CD4-positive, alpha-beta T cell treated with Interleukin-4 for 1 hour (primary cell): ENCODE measurements around the gene GPX5.
A peak's percentile ranks its signal among the peaks of the same experiment; 100 is the strongest.
"Not testable (repeated sequence)": the region's sequence is repeated elsewhere in the genome, so short reads cannot be mapped to it uniquely, and the experiment has no call there.

ENCODE experiments used
- DNase-seq, 2 donors: peaks; one replicate each; pipeline ENCODE4 v3.0.0-alpha.2; 2020 to 2022

GPX5 gene

GRCh38 chr6:28525496-28526039 is at the start of gene GPX5:
Gene GPX5, plus strand, starts transcription at chr6:28525881. Its CDS starts 133 bp downstream, at chr6:28526014.
- DNase-seq, result no peak

GRCh38 chr6:28478518-28478917 is 47.2 kb upstream of the GPX5 start:
- no peak for DNase-seq

GRCh38 chr6:28480253-28480932 is 45.3 kb upstream of the GPX5 start:
- DNase-seq, result no peak

GRCh38 chr6:28485482-28485881 is 40.2 kb upstream of the GPX5 start:
- no peak for DNase-seq

- DNase-seq, result no peak
Observed at GRCh38 chr6:28486533-28486932, 39.1 kb upstream of the GPX5 start.

GRCh38 chr6:28486988-28487742 is 38.5 kb upstream of the GPX5 start:
- DNase-seq, result no peak

- DNase-seq, result peak; percentile 15 to 32
Observed at GRCh38 chr6:28488916-28489365, 36.7 kb upstream of the GPX5 start.

GRCh38 chr6:28489366-28490204 is 36.1 kb upstream of the GPX5 start:
- peak; percentile 26 to 38 for DNase-seq

GRCh38 chr6:28490205-28490890 is 35.3 kb upstream of the GPX5 start:
- DNase-seq, result no peak

GRCh38 chr6:28491984-28492317 is 33.7 kb upstream of the GPX5 start:
- no peak for DNase-seq

- DNase-seq, result peak in 1 of 2 donors; percentile 22
Observed at GRCh38 chr6:28496099-28496779, 29.4 kb upstream of the GPX5 start.

GRCh38 chr6:28497306-28497705 is 28.4 kb upstream of the GPX5 start:
- no peak for DNase-seq

- DNase-seq, result no peak
Observed at GRCh38 chr6:28497893-28498292, 27.8 kb upstream of the GPX5 start.

- DNase-seq, result no peak
Observed at GRCh38 chr6:28501259-28501658, 24.4 kb upstream of the GPX5 start.

GRCh38 chr6:28502136-28502535 is 23.5 kb upstream of the GPX5 start:
- DNase-seq, result not testable (repeated sequence)

GRCh38 chr6:28502709-28503305 is 22.9 kb upstream of the GPX5 start:
- DNase-seq, result not testable (repeated sequence)

- no peak for DNase-seq
Observed at GRCh38 chr6:28505733-28506132, 19.9 kb upstream of the GPX5 start.

GRCh38 chr6:28506807-28507475 is 18.7 kb upstream of the GPX5 start:
- peak in 1 of 2 donors; percentile 27 for DNase-seq

- no peak for DNase-seq
Observed at GRCh38 chr6:28511628-28512300, 13.9 kb upstream of the GPX5 start.

- not testable (repeated sequence) for DNase-seq
Observed at GRCh38 chr6:28512387-28512786, 13.3 kb upstream of the GPX5 start.
